ENCODE data around the gene BEND6. TPM values are rescaled to one million over a fixed set of nuclear protein-coding genes. Genes with fewer than 3 reads are reported as not detected.

Gene BEND6
- total RNA-seq, 4 donors from 2014 or later: 2.0 to 7.8 (median 3.3) TPM

DNA sequence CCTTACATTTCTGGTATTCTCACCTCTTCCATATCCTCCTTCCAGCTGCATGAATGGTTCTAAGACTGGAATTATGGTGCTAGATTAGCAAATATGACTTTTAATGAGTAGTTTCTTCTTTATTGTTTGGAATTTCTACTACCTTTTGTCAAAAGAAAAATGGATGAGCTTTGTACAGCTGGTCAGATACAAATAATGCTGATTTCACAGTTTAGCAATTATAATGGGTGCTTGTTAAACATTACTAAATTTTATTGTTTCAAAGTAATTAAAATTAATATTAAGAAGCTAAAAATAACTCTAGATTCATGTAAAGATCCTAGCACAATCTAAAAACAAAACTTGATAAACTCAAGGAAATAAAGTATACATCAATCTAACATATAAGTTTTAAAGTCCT is 32.3 kb upstream of the BEND6 start:
- no peak overlapping the region for H3K4me3 ChIP-seq
- DNase-seq (ENCODE audit: low spot score in 2 of 2): no peak
- no peaks in the 10 kb centered on the region for H3K4me1 ChIP-seq
- TF ChIP-seq EP300 (IDR thresholded peaks at IDR 0.05): no peak
- TF ChIP-seq, protein P1, sequence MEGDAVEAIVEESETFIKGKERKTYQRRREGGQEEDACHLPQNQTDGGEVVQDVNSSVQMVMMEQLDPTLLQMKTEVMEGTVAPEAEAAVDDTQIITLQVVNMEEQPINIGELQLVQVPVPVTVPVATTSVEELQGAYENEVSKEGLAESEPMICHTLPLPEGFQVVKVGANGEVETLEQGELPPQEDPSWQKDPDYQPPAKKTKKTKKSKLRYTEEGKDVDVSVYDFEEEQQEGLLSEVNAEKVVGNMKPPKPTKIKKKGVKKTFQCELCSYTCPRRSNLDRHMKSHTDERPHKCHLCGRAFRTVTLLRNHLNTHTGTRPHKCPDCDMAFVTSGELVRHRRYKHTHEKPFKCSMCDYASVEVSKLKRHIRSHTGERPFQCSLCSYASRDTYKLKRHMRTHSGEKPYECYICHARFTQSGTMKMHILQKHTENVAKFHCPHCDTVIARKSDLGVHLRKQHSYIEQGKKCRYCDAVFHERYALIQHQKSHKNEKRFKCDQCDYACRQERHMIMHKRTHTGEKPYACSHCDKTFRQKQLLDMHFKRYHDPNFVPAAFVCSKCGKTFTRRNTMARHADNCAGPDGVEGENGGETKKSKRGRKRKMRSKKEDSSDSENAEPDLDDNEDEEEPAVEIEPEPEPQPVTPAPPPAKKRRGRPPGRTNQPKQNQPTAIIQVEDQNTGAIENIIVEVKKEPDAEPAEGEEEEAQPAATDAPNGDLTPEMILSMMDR (IDR thresholded peaks at IDR 0.05): no peak
- TF ChIP-seq POLR2A (IDR thresholded peaks at IDR 0.05): no peak
- no peaks in the 10 kb centered on the region for H3K27me3 ChIP-seq
- H3K9me3 ChIP-seq: no peaks in the 10 kb centered on the region
- no peak overlapping the region for H3K27ac ChIP-seq
- no peaks in the 10 kb centered on the region for H3K36me3 ChIP-seq

- no peak overlapping the region for H3K27ac ChIP-seq
- no peak for DNase-seq (ENCODE audit: low spot score in 2 of 2)
- no peak overlapping the region for H3K4me3 ChIP-seq
- H3K4me1 ChIP-seq: no peaks in the 10 kb centered on the region
- TF ChIP-seq, protein P1 (IDR thresholded peaks at IDR 0.05): no peak
- no peak for TF ChIP-seq EP300 (IDR thresholded peaks at IDR 0.05)
- TF ChIP-seq POLR2A (IDR thresholded peaks at IDR 0.05): no peak
- no peaks in the 10 kb centered on the region for H3K36me3 ChIP-seq
- H3K9me3 ChIP-seq: no peaks in the 10 kb centered on the region
- 100% methylated on average over 1 of the region's 1 CpG for WGBS, 2 donors
- H3K27me3 ChIP-seq: no peaks in the 10 kb centered on the region
These were observed 31.3 kb upstream of the BEND6 start for GRCh38 chr6:56923565-56923964.

DNA sequence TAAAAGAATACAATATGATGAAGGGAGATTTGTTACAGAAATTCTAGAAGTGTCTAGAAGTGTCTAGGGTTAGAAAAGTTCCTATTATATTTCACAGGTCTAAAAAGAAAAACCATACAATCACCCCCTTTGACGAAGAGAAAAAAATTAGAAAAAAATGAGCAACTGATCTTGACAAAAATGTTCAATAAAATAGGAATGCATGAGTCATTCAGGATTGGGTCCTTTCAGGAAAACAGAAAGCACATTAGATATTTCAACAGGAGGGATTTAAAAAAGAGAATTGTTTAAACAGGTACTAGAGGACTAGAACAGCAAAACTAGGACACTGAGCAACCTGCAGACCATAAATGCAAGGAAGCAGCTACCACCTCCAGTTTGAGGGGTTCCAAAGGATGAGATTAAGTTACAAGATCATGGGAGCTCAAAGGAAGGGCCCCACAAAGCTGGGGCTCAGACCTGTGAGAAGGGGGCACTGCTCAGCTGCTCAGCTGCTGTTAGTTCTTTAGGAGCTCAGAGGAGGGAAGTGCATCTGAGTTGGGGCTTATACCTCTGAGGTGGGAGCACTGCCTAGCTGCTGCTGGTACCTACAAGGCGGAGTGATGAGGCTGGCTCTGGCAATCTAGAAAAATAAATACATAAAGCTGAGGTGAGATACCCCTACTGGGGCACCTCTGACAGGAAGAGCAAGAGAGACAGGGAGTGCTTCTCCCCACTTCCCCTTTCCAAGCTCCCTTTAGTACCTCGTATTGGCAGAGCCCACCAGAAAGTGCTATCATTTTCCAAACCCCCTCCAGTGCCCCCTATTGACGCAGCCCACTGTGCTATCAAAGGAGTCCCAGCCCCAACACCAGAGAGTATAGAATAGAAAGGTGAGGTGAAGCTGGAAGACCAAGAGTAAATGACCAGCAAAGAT is 27.1 kb upstream of the BEND6 start:
- no peaks in the 10 kb centered on the region for H3K27me3 ChIP-seq
- H3K9me3 ChIP-seq: no peaks in the 10 kb centered on the region
- no peak overlapping the region for H3K27ac ChIP-seq
- no peaks in the 10 kb centered on the region for H3K4me1 ChIP-seq
- 58 to 60% methylated on average over 4 of the region's 4 CpGs for WGBS, 2 donors
- no peak overlapping the region for H3K4me3 ChIP-seq
- H3K36me3 ChIP-seq: no peaks in the 10 kb centered on the region
- no peak for DNase-seq (ENCODE audit: low spot score in 2 of 2)
- TF ChIP-seq, protein P1 (IDR thresholded peaks at IDR 0.05): no peak
- TF ChIP-seq EP300 (IDR thresholded peaks at IDR 0.05) (no peak), POLR2A (IDR thresholded peaks at IDR 0.05) (no peak)

DNA sequence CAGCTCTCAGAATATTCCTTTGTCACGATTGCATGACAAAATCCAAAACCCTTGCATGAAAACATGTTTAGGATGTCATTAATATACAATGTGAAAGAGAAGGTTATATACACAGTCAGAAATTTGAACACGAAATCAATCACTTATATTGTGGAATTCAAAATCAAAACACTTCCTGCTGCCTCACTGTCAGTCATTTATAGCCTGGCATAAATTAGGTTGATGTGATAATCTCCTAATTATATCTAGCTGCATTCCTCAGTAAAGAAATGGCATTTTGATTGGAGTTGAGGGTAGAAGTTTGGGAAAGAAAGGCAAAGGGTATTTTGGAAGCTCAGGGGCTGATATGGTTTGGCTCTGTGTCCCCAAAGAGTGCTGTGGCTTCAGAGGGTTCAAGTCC is 24.1 kb upstream of the BEND6 start:
- DNase-seq (ENCODE audit: low spot score in 2 of 2): no peak
- Histone ChIP-seq H3K4me3 (no peak overlapping the region), H3K4me1 (no peaks in the 10 kb centered on the region), H3K27ac (peak overlapping the region in 1 of 4 donors; percentile 13), H3K9me3 (no peaks in the 10 kb centered on the region), H3K27me3 (no peaks in the 10 kb centered on the region), H3K36me3 (no peaks in the 10 kb centered on the region)
- WGBS, 2 donors: 40 to 62% methylated on average over 2 of the region's 2 CpGs
- TF ChIP-seq EP300 (IDR thresholded peaks at IDR 0.05) (no peak), POLR2A (IDR thresholded peaks at IDR 0.05) (no peak)
- TF ChIP-seq, protein P1 (IDR thresholded peaks at IDR 0.05): no peak

DNA sequence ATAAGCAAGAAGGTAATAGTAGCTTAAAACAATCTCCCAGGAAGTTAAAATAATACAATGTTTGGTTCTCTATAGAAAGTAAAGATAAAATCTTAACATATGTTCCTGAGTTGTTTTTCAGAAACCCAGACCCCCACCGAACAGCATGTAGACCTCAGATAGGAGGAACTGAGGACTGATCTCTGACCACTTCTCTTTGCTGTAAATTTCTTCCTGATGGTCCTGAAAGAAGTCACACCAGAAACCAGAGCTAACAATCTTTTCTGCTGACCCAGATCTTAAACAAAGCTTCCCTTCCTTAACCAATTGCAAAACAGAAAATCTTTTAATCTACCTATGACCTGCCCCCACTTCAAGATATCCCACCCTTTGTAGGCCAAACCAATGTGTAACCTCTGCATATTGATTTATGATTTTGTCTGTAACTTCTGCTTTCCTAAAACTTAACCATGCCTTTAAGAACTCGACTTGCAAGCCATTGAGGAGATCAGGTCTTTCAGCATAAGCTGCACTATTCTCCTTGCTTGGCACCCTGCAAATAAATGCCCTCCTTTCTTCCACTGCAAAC is 21.9 kb upstream of the BEND6 start:
- DNase-seq (ENCODE audit: low spot score in 2 of 2): no peak
- Histone ChIP-seq H3K4me1 (no peaks in the 10 kb centered on the region), H3K9me3 (no peaks in the 10 kb centered on the region), H3K27me3 (no peaks in the 10 kb centered on the region), H3K27ac (no peak overlapping the region), H3K4me3 (no peak overlapping the region), H3K36me3 (no peaks in the 10 kb centered on the region)
- no peak for TF ChIP-seq POLR2A (IDR thresholded peaks at IDR 0.05)
- no peak for TF ChIP-seq EP300 (IDR thresholded peaks at IDR 0.05)
- TF ChIP-seq, protein P1 (IDR thresholded peaks at IDR 0.05): no peak
- WGBS, 2 donors: 69 to 71% methylated on average over 2 of the region's 2 CpGs
